ENCODE data around the gene FAM47B.

The FAM47B gene

DNA sequence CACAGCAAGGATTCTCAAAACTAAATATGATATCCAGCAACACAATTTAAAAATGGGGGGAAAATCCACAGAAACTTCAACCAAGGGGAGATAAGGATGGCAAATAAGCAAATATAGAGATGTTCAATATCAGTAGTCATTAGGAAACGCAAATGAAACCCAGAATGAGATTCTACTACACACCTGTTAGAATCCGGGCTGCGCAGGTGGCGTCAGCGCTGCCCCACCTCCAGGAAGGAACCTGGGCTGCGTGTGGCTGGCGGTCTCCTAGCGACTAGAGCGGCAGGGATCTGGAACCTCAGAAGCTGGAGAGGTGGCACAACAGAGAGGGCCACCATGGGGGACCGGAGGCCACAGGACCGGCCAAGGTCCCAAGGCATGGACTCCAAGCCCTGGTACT, at the start of gene FAM47B:
Gene FAM47B, plus strand, starts transcription at position 301 of the 400 bp plus-strand sequence. Its CDS starts 36 bp downstream, at position 337.
- no peak for FAIRE-seq

DNA sequence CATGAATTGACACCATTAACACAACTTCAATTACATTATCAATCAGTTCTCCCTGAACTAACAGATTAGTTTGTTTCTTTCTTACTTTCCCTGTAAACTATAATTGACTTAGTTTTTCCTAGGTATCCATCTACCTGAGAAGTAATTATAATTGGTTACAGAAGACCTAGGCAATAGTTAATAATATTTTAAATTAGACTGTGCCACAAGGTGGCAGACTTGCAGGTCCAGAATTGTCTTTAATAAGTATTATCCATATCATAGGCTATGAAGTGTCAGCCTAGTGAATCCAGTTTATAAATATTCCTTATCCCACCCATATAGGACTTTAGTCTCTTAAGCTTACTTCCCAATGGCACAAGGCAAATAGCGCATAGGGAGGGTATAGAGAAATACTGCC, 48.9 kb upstream of the FAM47B start:
- no peak for FAIRE-seq

DNA sequence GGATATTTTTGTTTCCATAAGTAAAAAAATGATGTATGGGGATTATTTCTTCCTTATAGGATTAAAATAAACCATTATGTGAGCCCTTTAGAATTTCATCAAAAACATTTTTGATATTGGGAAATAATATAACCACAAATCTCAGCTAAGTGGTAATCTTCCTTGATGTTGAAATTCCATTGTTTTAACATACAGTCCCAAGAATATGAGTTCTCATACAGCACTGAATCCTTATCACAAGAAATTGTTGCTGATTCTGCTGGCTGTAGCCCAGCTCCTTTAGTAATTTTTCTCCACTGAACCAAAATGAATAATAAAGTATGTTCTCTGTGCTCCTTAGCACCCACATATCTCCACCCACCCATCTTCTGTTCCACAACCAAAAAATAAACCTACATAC, 41.9 kb upstream of the FAM47B start:
- FAIRE-seq = no peak

DNA sequence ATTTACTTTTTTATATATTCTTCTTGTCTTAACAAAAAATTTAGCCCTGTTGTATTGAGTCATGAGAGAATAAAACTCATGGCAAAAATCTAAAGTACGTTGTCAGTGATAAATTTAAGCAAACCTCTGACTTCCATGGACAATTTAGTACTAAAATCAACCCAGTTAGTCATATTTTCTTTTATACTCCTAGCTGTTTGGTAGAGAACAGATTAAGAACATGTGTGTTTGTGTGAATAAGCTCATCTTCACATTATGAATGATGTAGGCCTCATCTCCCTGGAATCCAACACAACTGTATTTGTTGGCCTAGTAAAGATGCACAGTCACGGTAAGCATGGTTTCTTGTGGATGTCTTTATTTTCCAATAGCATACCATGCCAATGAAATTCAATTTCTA, 40.8 kb upstream of the FAM47B start:
- no peak for FAIRE-seq

DNA sequence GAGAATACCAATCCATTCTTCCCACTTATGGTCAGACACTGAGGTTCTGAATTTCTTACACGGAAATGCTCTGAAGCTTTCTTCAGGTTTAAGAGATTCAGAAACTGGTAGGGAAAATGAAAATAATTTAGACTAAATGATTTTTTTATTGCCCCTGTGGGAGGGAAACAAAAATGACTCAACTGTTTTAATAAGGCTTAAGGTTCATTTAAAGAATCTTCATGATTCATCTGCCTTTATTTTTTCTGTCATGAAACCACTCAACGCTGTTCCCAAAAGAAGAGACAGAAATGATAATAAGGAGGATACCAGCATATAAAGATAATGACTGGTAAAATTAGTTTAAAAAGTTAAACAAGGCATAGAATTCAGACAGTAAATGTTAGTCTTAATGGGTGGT, 39.3 kb upstream of the FAM47B start:
- FAIRE-seq = no peak

DNA sequence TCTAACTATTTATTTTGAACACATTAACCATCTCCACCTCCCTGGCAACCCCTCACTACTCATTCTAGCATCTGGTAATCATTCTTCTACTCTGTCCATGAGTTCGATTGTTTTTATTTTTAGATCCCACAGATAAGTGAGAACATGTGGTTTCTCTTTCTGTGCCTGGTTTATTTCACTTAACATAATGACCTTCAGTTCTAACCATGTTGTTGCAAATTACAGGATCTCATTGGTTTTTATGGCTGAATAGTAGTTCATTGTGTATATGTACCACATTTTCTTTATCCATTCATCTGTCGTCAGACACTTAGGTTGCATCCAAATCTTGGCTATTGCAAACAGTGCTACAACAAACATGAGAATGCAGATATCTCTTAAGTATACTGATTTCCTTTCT, 33.4 kb upstream of the FAM47B start:
- no peak for FAIRE-seq

DNA sequence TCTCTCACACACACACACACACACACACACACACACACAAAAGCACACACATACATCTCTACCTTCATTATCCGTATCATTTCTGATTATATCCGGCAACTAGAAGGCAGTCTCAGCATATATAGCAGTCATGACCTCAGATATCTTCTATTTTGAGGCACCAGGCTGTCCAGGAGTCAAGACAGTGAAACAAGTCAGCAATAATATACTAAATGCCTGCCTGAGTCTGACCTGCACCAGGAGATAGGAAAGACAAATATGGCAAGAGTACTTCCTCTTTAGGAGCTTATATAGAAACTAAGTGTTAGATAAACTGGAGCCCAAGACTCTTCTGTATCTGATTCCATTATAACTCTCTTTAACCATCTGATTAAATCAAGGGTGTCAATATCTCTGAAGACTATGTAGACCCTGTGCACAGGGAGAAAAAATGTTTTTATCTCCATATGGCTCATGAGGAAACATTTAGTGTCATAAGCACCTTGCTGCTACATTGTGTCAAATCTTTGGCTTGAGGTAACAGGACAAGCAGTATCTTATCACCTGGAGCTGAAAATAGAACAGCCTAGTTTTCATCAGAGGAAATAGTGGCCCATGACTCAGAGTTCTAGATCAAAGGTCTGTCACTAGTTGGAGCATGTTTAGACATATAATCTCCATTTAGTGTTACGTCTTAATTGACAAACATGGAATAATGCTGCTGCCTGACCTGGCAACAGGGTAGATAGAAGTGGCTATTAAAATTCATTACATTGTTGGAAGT, 27.0 kb upstream of the FAM47B start:
- FAIRE-seq = no peak

DNA sequence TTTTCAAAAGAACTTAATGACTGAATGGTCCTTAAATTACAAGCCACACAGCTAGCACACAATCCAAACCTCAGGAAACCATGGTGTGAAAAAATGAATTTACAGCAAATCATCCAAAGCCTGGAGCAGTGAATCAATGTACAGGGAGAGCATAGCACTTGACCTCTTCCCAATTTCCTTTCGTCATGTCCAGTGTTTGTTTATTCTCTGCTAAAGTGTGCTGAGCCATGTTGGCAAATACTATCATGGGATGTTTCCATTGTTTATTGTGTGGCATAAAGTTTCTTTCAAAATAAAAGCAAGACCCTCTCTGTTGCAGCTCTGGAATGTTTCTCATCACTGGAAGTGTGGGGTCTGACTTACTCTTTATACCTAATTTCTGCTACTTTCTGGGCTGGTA, 25.4 kb upstream of the FAM47B start:
- no peak for FAIRE-seq

DNA sequence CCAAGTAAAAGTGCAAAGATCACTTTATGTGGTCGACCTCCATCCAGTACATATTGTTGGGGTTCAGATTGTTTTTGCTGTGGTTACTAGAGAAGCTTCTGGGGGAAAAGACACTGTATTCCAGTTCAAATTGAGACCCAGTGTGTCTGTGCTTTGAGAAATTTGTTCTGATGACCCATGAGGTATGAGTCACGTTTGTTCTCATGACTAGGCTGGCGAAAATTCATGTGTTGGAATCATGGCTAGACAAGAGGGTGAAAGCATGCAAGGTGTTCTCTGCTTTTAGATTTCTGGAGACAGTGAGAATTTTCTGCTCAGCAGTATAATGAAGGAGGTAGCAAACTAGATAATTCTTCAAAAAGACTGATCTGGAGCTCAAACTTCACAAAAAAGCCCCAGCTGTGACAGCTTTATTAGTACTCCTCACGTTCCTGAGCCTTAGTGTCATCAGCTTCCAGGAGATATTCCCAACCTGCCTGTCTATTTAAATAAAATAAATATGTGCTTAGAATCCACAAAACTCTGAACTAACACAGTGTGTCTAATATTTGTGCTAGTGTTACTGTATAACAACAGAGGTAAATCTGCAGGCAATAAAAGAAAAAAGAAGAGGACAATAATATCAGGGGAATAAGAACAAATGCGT, 24.4 kb upstream of the FAM47B start:
- FAIRE-seq = no peak

DNA sequence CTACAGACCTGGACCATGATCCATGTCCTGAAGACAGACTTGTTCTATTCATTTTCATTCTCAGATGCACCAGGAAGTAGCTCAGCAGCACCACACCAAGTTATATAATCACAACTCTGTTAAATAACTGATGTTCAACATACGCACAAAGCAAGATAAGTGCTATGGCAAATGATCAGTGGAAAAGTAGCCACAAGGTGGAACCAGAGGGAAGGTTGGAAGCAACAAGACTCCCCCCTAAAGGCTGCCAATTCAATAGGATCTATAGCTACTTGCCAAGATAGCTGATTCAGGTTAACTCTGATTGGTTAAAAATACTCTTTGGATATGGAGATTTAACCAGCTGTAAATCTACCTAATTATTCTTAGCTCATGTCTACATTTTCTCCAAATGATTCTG, 23.7 kb upstream of the FAM47B start:
- FAIRE-seq = no peak

DNA sequence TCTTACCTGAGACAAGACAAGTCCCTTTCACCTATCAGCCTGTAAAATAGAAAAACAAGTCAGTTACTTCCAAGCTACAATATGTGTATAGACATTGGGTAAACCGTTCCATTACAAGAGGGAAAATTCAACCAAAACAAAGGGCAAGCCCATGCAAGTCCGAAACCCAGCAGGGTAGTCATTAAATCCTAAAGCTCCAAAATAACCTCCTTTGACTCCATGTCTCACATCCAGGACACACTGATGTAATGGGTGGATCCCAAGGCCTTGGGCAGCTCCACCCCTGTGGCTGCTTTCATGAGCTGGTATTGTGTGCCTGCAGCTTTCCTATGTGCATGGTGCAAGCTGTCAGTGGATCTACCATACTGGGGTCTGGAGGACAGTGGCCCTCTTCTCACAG, 14.7 kb upstream of the FAM47B start:
- no peak for FAIRE-seq

DNA sequence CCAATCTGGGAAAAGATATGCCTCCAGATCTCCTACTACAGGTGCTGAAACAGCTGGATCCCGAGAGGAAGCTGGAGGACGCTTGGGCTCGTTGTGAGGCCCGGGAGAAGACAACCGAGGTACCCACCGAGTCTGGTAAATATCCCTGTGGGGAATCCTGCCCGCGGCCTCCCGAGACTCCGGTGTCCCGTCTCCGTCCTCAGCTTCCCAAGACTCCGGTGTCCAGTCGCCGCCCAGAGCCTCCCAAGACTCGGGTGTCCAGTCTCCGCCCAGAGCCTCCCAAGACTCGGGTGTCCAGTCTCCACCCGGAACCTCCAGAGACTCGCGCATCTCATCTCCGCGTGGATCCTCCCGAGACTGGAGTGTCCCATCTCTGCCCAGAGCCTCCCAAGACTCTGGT, 639 bp downstream of the FAM47B start:
- FAIRE-seq = no peak

DNA sequence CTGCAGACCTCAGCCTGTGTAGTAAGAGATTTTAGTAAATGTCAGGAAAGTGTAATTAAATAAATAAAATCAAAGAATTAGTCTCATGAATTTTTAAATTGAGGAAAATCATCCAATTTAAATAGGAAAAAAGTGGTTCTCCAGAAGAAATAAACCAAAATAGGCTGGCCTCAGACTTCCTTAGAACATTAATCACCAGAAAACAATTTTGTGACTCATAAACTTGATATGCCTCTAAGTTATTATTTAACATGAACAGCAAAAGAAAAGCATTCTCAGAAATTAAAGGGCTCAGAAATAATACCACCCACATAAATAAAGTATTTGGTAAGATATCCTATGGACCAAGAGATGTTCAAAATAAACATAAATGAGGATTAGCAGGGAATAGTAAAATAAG, 14.3 kb downstream of the FAM47B start:
- FAIRE-seq = no peak

DNA sequence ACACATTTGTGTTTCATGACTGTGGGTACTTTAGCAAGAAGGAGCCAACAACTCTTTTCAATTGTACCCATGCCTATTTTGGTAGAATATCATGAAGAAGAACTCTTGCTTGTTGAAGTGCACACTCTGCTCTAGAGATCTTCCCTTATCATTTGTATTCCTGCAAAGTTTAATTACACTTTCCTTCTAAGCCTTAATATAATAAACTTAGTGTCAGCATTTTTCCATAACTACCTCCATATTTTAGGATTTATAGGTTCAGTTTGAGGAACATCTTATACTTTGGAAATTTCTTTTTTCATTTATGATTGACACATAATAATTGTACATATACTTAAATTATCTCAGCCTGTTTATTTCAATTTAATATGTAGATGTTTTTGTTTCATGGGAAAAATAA, 19.1 kb downstream of the FAM47B start:
- no peak for FAIRE-seq

DNA sequence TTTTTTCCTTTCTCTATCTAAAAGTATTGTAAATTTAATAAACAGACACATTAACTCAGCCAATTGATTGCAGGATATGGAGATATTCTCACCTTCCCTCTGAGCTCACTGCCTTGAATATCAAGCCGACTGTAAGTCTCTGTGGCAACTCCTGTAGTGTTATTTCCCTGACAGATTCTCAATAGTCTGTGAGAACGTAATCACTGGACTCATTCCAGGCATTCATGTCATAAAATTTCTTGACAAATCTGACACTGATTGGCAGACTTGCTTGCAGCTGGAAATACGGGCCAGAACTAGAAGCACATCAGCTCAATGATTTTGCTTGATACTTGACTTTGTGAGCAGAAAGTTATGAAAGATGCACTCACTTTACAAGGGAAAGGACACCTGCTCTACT, 29.6 kb downstream of the FAM47B start:
- no peak for FAIRE-seq

DNA sequence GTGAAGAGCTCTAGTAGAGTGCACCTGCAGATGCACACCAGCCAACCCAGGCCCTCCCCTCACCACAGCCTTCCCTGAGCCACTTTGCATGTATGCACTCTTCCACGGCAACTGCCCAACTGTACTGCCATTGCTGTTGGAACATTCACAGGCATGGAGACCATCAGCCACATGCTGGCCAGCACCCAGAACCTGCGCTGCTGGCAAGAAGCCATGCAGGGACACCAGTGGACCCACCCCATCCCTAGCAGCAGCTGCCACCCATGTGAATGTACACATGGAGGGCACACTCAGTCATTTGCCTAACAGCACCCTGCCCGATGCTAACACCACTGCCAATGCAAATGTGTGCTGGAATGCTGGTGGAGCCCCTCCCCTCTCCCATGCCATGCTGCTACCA, 35.6 kb downstream of the FAM47B start:
- no peak for FAIRE-seq

DNA sequence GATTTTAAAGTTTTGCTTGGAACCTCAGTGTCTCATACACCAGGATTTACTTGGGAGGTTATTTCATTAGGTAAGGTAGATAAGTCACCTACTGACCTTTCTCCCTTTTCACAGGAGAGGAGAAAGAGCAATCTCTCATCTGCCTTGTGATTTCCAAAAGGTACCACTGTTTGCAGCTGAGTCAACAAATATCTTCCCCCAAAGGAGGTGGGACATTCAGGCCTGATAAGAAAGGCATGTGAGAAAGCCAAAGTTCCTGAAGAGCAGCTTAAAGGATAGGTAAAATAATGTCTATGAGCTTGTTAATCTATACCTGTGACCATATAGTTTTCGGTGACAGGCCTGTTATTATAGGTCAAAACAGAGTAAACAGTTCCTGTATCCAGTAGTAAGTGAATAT, 45.0 kb downstream of the FAM47B start:
- no peak for FAIRE-seq
